ENCODE data around the gene EHD4.

The EHD4 gene

GRCh38 chr15:41984622-41985021 lies 12.3 kb upstream of the EHD4 start:
- TF ChIP-seq CTCF (IDR thresholded peaks at IDR 0.05) = no peak
- DNase-seq = no peak
- H3K27me3 Mint-ChIP-seq (ENCODE audit: low read depth, poor library complexity) = peaks cover 17% of the 10 kb centered on the region
- H3K36me3 Mint-ChIP-seq (ENCODE audit: low read depth) = no peaks in the 10 kb centered on the region
- H3K4me1 Mint-ChIP-seq = peaks cover 28% of the 10 kb centered on the region
- no peaks in the 10 kb centered on the region for H3K9me3 Mint-ChIP-seq
- H3K27ac Mint-ChIP-seq = no peak overlapping the region
- H3K4me3 Mint-ChIP-seq = no peak overlapping the region

- no peak for DNase-seq
- Mint-ChIP-seq H3K4me3 (no peak overlapping the region), H3K27me3 (ENCODE audit: low read depth, poor library complexity) (peaks cover 16% of the 10 kb centered on the region), H3K9me3 (no peaks in the 10 kb centered on the region), H3K4me1 (peaks cover 20% of the 10 kb centered on the region), H3K36me3 (ENCODE audit: low read depth) (no peaks in the 10 kb centered on the region), H3K27ac (no peak overlapping the region)
- TF ChIP-seq CTCF (IDR thresholded peaks at IDR 0.05) = no peak
Observed at GRCh38 chr15:41983621-41984571, 11.5 kb upstream of the EHD4 start.

- Mint-ChIP-seq H3K27ac (no peak overlapping the region), H3K9me3 (no peaks in the 10 kb centered on the region), H3K36me3 (ENCODE audit: low read depth) (no peaks in the 10 kb centered on the region), H3K4me3 (no peak overlapping the region), H3K4me1 (peaks cover 14% of the 10 kb centered on the region), H3K27me3 (ENCODE audit: low read depth, poor library complexity) (peaks cover 16% of the 10 kb centered on the region)
- no peak for DNase-seq
- TF ChIP-seq CTCF (IDR thresholded peaks at IDR 0.05) = no peak
Observed at GRCh38 chr15:41983221-41983620, 10.9 kb upstream of the EHD4 start.

- H3K27me3 Mint-ChIP-seq (ENCODE audit: low read depth, poor library complexity) = peaks cover 16% of the 10 kb centered on the region
- no peak for DNase-seq
Observed at GRCh38 chr15:41982133-41982930, 10.0 kb upstream of the EHD4 start.

GRCh38 chr15:41981371-41982132 lies 9.2 kb upstream of the EHD4 start:
- no peak overlapping the region for H3K4me3 Mint-ChIP-seq
- H3K27ac Mint-ChIP-seq = no peak overlapping the region
- H3K4me1 Mint-ChIP-seq = peaks cover 6% of the 10 kb centered on the region
- H3K9me3 Mint-ChIP-seq = no peaks in the 10 kb centered on the region
- no peak for DNase-seq
- no peaks in the 10 kb centered on the region for H3K36me3 Mint-ChIP-seq (ENCODE audit: low read depth)
- H3K27me3 Mint-ChIP-seq (ENCODE audit: low read depth, poor library complexity) = peaks cover 21% of the 10 kb centered on the region
- no peak for TF ChIP-seq CTCF (IDR thresholded peaks at IDR 0.05)

More at GRCh38 chr15:41982133-41982930, 10.0 kb upstream of the EHD4 start:
- H3K9me3 Mint-ChIP-seq = no peaks in the 10 kb centered on the region
- H3K36me3 Mint-ChIP-seq (ENCODE audit: low read depth) = no peaks in the 10 kb centered on the region
- no peak overlapping the region for H3K27ac Mint-ChIP-seq
- no peak overlapping the region for H3K4me3 Mint-ChIP-seq
- no peak for TF ChIP-seq CTCF (IDR thresholded peaks at IDR 0.05)
- peaks cover 10% of the 10 kb centered on the region for H3K4me1 Mint-ChIP-seq
